NCI-H2196 (cell line): ENCODE measurements around the gene WFIKKN1.

Experiments
- DNase-seq: peaks from one replicate; lab custom pipeline; 2025; ENCODE audit not compliant: unreplicated experiment; lab: John Stamatoyannopoulos, UW

The WFIKKN1 gene

DNA sequence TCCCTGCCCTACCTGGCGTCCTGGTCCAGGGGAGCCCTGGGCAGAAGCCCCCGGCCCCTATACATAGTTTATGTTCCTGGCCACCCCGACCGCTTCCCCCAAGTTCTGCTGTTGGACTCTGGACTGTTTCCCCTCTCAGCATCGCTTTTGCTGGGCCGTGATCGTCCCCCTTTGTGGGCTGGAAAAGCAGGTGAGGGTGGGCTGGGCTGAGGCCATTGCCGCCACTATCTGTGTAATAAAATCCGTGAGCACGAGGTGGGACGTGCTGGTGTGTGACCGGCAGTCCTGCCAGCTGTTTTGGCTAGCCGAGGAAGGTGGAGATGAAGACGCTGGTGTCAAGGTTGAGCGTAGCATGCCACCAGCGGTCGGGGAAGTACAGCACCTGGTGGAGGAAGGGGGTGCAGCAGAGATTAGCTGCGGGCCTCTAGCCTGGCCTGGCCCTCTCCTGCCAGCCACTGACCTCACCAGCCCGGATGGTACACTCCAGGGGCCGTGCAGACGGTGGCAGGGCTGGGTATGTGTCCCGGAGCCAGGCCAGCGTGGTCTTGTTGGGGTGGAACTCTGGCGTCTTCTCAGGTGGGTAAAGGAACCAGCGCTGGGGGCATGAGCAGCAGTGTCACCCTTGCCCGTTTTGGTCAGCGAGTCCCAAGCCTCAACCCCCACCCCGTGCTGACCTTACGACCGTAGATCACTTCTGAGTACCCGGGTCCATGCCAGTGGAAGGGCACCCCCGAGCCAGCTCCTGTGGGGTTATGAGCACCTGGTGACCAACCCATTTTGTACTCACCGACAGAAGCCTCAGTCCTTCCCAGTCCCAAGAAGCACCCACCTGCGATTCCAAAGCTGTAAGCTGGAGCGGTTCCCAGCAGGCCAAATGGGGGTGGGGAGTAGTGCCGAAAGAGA is 52.0 kb downstream of the WFIKKN1 start:
- DNase-seq = no peak

DNA sequence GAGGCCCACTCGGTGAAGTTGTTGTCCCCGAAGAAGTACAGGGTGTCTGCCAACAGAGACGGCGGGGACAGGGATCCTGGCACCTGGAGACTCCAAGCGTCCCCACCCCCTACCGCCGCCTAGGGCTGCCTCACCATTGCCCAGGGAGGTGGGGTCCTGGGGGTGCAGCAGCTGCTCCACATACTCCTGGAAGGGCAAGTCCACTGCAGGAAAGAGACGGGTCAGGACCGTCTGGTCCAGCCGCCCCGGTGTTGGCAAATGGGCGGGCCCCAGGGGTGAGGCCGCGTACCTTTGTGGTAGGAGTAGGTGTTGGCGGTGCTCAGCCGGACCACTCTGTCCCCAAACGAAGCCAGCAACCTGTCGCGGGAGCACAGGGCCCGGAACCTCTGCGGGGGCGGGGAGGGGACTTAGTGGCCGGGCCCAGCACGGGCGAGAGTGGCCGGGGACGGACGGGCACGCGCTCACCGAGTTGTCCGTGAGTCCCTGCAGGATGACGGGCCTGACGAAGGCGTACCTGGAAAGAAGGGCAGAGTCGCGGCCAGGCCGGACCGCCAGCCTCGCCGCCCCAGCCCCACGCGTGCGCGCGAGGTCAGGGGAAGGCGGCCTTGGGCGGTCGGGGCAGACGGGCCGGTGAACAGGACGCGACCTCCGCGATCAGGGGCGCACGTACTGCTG is 52.7 kb downstream of the WFIKKN1 start:
- no peak for DNase-seq
